GM12801 (cell line): ENCODE results near the gene IRS1.

Experiments used
- TF ChIP-seq, protein P1 (sequence below): IDR thresholded peaks from one replicate; pipeline ENCODE4 v1.5.1; 2011; ENCODE audit warnings: control low read depth; ENCODE audit not compliant: insufficient read length; ENCODE audit errors: extremely low read depth

IRS1 gene

DNA sequence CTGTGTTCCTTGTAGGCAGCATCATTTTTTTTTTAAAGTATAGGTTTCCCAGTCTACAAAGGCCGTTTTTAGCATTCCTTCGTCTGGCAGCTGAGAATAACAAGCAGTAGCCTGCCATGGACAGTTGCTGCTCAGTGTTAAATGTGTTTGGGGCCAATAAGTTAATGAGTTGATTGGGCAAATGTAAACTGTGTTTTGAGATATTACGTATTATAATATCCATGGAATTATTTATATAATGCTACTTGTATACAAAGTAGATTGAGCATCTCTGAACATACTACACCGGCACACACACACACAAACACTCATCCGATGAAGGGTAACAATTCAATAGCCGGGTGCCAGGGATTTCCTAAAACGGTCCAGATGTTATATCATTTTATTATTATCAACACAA lies 97.2 kb downstream of the IRS1 start:
- TF ChIP-seq, protein P1, sequence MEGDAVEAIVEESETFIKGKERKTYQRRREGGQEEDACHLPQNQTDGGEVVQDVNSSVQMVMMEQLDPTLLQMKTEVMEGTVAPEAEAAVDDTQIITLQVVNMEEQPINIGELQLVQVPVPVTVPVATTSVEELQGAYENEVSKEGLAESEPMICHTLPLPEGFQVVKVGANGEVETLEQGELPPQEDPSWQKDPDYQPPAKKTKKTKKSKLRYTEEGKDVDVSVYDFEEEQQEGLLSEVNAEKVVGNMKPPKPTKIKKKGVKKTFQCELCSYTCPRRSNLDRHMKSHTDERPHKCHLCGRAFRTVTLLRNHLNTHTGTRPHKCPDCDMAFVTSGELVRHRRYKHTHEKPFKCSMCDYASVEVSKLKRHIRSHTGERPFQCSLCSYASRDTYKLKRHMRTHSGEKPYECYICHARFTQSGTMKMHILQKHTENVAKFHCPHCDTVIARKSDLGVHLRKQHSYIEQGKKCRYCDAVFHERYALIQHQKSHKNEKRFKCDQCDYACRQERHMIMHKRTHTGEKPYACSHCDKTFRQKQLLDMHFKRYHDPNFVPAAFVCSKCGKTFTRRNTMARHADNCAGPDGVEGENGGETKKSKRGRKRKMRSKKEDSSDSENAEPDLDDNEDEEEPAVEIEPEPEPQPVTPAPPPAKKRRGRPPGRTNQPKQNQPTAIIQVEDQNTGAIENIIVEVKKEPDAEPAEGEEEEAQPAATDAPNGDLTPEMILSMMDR: no peak

DNA sequence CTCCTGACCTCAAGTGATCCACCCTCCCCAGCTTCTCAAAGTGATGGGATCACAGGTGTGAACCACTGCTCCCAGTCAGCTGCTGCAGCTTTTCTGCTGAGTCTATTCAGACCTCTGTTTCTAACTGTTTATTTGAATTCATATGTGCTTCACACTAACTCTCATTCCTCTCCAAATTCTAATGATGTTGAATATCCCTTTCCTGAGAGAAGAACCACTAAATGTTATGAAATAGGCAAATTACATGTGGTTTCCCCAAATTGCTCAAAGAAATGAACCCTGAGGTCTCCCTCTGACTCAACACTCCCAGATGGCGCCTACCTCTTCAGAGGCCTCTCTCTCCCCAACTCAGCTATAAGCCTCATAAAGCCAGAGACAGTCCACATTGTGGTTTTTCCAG lies 98.6 kb downstream of the IRS1 start:
- TF ChIP-seq, protein P1: no peak

DNA sequence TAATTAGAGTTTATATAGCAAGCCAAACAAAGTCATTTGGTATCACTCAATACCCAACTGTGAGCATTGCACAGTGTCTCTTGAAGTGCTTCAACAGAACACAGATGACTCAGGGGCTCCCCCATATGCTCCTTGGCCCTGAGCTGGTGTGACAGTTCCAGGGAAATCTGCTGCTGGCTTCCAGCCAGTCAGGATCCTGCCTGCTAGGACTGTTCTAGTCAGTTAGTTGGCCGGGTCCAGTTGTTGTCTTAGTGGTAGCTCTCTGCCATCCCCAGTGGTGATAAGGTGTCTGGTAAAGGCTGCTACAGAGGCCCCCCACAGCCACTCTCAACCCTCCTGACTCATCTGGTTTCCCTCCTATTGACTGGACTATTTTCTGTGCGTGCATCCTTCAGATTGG lies 100.3 kb downstream of the IRS1 start:
- TF ChIP-seq, protein P1: no peak

DNA sequence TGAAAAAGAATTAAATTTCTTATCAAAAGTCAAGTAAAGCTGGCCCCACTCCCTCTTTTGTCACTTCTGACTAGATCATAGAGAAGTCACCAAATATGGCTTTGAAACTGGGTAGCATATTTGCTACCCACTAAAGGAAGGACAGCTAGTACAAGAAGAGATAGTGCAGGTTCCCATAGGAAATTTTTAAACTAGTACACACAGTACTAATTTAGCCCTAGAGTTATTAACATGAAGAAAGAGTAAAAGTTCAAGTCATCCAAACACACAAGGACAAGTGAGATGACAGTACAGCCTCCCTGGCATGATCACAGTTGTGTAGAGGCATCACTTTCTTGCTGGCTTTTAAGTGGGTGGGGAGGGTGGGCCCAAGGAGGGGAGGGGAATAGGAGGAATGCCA lies 100.9 kb downstream of the IRS1 start:
- TF ChIP-seq, protein P1: no peak

DNA sequence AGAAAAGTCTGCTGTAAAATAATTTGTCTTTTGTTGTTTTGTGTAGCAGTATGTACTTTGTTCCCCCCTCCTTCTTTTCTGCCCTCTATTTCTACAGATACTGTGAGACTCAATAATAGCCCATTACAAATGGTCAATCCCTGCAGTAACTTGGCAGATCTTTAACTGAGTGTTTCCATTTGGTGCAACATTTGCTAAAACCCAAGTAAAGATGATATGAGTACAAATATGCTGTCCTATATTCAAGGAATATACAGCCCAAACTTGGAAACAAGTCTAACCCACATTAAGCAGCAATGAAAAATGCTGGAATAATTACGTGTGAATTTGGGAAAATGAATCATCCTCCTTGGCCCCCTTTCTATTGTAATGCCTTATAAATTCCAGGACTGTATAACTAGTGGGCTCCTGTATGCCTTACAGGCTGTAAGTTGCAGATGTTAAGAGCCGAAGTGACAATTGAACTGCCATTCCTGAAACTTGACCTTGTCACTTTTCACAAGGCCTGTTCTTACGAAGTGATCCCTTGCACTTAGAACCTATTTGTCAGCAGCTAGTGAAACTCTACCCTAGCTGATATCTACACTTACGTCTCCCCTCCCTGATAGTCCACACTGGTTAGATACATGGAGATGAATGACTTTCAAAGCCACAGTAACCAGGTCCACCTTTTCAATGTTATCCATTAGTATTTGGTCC lies 104.9 kb downstream of the IRS1 start:
- TF ChIP-seq, protein P1: no peak

DNA sequence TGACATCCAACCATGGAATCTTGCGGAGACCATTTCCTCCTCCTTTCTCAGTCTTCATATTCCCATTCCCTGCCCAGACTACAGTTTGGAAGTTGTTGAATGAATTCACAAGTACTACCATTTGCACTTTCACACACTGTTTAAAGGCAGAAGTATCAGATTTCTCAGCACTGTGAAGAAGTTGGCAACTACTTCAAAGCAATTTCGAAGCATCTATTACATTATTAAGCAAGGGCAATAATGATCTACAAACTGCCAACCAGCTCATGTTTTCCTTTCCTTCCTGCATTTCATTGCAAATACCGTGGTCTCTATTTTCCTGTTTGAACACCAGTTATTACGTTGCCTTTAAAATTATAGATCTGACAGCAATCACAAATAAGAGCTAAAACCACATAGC lies 105.5 kb downstream of the IRS1 start:
- TF ChIP-seq, protein P1: no peak

DNA sequence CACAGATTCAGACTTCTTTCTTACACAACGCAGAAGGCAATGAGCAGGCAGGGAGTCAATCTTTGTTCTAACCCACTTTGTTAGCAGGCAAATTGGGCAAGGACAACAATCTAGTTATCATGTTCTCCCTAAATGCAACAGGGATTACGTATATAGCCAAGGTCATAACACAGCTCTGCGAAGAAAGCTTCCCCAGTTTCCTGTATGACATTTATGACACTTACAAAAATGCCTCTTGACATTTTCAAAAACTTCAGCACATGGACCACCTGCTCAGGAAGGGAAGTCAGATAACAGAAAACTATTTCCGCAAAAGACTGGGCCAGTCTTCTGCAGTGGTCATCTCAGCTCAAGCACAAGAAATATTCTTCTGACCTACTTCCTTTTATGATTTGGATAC lies 106.1 kb downstream of the IRS1 start:
- TF ChIP-seq, protein P1: no peak
